Measurements from ENCODE around the gene LARGE1.

DNA sequence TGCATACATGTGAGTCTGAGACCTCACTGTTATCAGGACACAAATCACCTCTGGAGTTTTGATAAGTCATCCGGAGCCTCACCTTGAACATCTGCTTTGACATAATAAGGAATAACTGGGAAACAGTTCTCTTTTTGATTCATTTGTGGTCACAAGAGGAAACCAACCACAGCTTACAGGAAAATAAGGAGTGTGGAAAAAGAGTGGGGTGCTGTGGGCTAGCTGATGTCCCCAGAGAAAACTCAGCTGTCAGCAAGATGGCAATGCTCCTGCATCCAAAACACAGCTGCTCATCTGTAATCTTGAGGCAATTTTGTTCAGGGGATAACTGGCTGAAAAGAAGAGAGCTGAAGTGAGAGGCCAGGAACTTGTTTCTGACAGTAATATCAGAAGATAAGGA, 445.7 kb downstream of the LARGE1 start:
- TF ChIP-seq, protein P1, sequence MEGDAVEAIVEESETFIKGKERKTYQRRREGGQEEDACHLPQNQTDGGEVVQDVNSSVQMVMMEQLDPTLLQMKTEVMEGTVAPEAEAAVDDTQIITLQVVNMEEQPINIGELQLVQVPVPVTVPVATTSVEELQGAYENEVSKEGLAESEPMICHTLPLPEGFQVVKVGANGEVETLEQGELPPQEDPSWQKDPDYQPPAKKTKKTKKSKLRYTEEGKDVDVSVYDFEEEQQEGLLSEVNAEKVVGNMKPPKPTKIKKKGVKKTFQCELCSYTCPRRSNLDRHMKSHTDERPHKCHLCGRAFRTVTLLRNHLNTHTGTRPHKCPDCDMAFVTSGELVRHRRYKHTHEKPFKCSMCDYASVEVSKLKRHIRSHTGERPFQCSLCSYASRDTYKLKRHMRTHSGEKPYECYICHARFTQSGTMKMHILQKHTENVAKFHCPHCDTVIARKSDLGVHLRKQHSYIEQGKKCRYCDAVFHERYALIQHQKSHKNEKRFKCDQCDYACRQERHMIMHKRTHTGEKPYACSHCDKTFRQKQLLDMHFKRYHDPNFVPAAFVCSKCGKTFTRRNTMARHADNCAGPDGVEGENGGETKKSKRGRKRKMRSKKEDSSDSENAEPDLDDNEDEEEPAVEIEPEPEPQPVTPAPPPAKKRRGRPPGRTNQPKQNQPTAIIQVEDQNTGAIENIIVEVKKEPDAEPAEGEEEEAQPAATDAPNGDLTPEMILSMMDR (IDR thresholded peaks at IDR 0.05 in 2 of 3, conservative IDR thresholded peaks at IDR 0.05 in 1 of 3; ENCODE audit: borderline replicate concordance in 1 of 3, insufficient read depth in 1 of 3, low read depth in 2 of 3, low read length in 2 of 3) = no peak
- TF ChIP-seq POLR2AphosphoS5 (IDR thresholded peaks at IDR 0.05; ENCODE audit: low read depth, low read length) (no peak), SIN3A (IDR thresholded peaks at IDR 0.05; ENCODE audit: low read depth) (no peak), EZH2phosphoT487 (IDR thresholded peaks at IDR 0.05; ENCODE audit: borderline replicate concordance) (no peak)
